Ramos (cell line): ENCODE measurements around the gene PSKH1.
"Not testable (repeated sequence)": the region's sequence is repeated elsewhere in the genome, so short reads cannot be mapped to it uniquely, and the experiment has no call there.

ENCODE experiments used
- in situ Hi-C: fragments of 300-500 bp; cut with MboI; formaldehyde crosslinking; loops from one replicate; pipeline ENCODE4 v1.14.3; 2022; ENCODE audit warnings: low sequenced_read_pairs; ENCODE audit not compliant: unreplicated experiment

The PSKH1 gene

DNA sequence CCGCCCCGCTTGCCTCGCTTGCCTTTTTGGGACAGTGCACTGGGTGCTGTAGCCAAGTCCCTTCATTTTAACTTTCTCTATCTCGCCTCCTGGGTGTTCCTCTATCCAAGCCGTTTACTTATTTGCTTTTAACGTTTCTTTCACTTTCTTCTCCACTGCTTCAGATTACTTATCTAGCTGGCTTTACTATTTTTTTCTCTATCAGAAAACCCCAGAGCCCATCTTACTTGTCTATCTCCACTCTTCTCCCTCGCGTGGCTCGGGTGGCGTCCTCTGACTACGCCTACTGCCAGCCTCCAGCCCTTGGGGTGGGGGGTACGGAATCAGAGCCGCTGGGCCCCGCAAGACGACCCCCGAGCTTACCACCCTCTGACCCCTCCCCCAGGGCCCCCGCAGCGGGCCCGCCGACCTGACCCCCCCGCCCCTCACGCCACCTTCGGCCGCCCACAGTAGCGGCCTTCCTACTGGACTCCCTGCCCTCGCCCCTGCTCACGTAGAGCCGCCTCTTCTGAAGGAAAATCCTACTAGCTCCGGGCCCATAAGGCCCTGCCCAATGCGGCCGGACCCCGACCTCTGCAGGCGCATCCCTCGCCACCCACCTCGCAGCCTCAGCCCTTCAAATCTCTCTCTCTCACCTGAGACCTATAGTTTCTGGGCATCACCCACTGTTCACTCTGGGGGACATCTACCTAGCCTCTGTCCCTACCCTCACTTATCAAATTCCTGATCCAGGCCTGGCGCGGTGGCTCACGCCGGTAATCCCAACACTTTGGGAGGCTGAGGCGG is 76.4 kb downstream of the PSKH1 start:
- in situ Hi-C loops: no loop called here

DNA sequence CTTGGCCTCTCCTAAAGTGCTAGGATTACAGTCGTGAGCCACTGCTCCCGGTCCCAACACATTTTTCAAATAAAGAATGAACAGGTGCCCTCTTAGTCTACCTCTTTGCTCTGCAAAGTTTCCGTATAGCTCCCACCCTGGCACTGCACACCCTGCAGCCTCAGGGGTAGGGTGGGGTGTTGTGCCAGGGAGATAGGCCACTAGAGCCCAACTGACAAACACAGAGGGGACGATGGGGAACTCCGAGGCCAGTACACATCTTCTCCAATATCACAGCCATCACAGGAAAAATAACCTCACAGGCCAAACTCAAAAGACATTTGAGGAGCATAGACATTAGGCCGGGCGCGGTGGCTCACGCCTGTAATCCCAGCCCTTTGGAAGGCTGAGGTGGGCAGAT is 78.1 kb downstream of the PSKH1 start:
- in situ Hi-C loops: no loop called here

- in situ Hi-C loops: not testable (repeated sequence)
Measured at GRCh38 chr16:67972285-67972684, 79.2 kb downstream of the PSKH1 start.

- in situ Hi-C loops: no loop called here
Measured at GRCh38 chr16:67975321-67976105, 82.5 kb downstream of the PSKH1 start.

DNA sequence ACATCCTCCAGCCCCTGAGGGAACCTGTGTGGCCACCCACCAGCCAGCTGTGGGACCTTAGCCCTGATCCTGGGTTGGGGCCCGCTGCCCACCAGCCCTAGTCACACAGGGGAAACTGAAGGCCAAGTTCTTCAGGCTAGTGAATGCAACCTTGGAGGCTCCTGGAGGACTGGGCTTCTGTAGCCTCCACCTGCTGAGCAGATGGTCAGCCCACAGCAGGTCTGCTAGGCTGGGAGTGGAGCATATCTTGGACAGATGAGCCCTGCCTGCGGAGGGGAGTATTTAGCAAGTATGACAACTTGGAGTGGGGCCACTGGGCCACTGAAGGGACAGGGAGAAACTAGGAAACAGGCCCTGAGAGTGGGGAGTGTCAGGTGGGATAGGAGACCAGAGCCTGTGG is 83.2 kb downstream of the PSKH1 start:
- in situ Hi-C loops: no loop called here

GRCh38 chr16:67977005-67977404 is 84.0 kb downstream of the PSKH1 start:
- in situ Hi-C loops: no loop called here

- in situ Hi-C loops: no loop called here
Measured at GRCh38 chr16:67977469-67978227, 84.6 kb downstream of the PSKH1 start.
